T follicular helper cell (primary cell): ENCODE results near the gene NPIPA7.
"Not testable (repeated sequence)": the region's sequence is repeated elsewhere in the genome, so short reads cannot be mapped to it uniquely, and the experiment has no call there.

Source experiments
- DNase-seq: peaks from one replicate; pipeline ENCODE4 v3.0.0-alpha.2; 2020; ENCODE audit warnings: low read depth

NPIPA7 gene

GRCh38 chr16:16420515-16420914 lies 41.6 kb downstream of the NPIPA7 start:
- not testable (repeated sequence) for DNase-seq

GRCh38 chr16:16425146-16425545 lies 46.2 kb downstream of the NPIPA7 start:
- DNase-seq, result not testable (repeated sequence)

- not testable (repeated sequence) for DNase-seq
Measured at GRCh38 chr16:16431135-16431534, 52.2 kb downstream of the NPIPA7 start.

GRCh38 chr16:16434711-16435110 lies 55.8 kb downstream of the NPIPA7 start:
- DNase-seq, result not testable (repeated sequence)

- DNase-seq, result not testable (repeated sequence)
Measured at GRCh38 chr16:16441401-16441800, 62.5 kb downstream of the NPIPA7 start.
